Endodermal cell (in vitro differentiated cells): ENCODE results near the gene SEC16A. TPM values are rescaled to one million over a fixed set of nuclear protein-coding genes. Genes with fewer than 3 reads are reported as not detected.

ENCODE experiments used
- DNase-seq: peaks from one replicate; pipeline ENCODE4 v3.0.0-alpha.2; 2017
- H3K27ac ChIP-seq: 2 replicates; pipeline ENCODE4 v1.5.1; 2013; ENCODE audit warnings: mild to moderate bottlenecking, low read depth, low read length, moderate library complexity
- H3K27me3 ChIP-seq: 2 replicates; pipeline ENCODE4 v1.6.1; 2013; ENCODE audit warnings: mild to moderate bottlenecking, low read length, moderate library complexity; ENCODE audit not compliant: insufficient read depth, control insufficient read depth, poor library complexity, severe bottlenecking
- H3K36me3 ChIP-seq: 2 replicates; pipeline ENCODE4 v1.7.0; 2013; ENCODE audit warnings: mild to moderate bottlenecking, low read length, moderate library complexity; ENCODE audit not compliant: control insufficient read depth, insufficient read depth
- H3K4me1 ChIP-seq: one replicate; pipeline ENCODE4 v1.7.0; 2013; ENCODE audit warnings: low read length; ENCODE audit not compliant: control insufficient read depth, insufficient read depth
- H3K4me3 ChIP-seq: 2 replicates; pipeline ENCODE4 v1.5.1; 2013; ENCODE audit warnings: mild to moderate bottlenecking, low read length, moderate library complexity
- H3K9ac ChIP-seq: 2 replicates; pipeline ENCODE4 v1.6.1; 2013; ENCODE audit warnings: mild to moderate bottlenecking, low read length, moderate library complexity; ENCODE audit not compliant: poor library complexity, severe bottlenecking; ENCODE audit errors: extremely low read depth
- H3K9me3 ChIP-seq: 2 replicates; pipeline ENCODE4 v1.6.1; 2013; ENCODE audit warnings: mild to moderate bottlenecking, low read length, moderate library complexity; ENCODE audit not compliant: control insufficient read depth
- H3K27ac Mint-ChIP-seq: 2 replicates; pipeline ENCODE4 v1.8.0; 2020; ENCODE audit warnings: mixed read lengths
- H3K27me3 Mint-ChIP-seq: 2 replicates; pipeline ENCODE4 v1.8.0; 2021; ENCODE audit warnings: mild to moderate bottlenecking, mixed read lengths; ENCODE audit not compliant: insufficient read depth
- H3K36me3 Mint-ChIP-seq: 2 replicates; pipeline ENCODE4 v1.8.0; 2020; ENCODE audit warnings: low read depth, mixed read lengths
- H3K4me1 Mint-ChIP-seq: 2 replicates; pipeline ENCODE4 v1.8.0; 2020; ENCODE audit warnings: mixed read lengths
- H3K4me3 Mint-ChIP-seq: 2 replicates; pipeline ENCODE4 v1.8.0; 2020; ENCODE audit warnings: mild to moderate bottlenecking, moderate library complexity, mixed read lengths
- H3K9me3 Mint-ChIP-seq: 2 replicates; pipeline ENCODE4 v1.8.0; 2020; ENCODE audit warnings: mild to moderate bottlenecking, mixed read lengths
- CTCF ChIP-seq: fragments of 200-600 bp; sonication (generic); conservative IDR thresholded peaks from 2 replicates; pipeline ENCODE4 v1.5.0; 2021; ENCODE audit warnings: antibody characterized with exemption, mild to moderate bottlenecking
- WGBS, 2 experiments: methylation state at CpG; one replicate each; pipeline versions ENCODE4 v1.1.5 to v1.1.7; 2013; ENCODE audit warnings: missing lambda C conversion rate in 2 of 2, mixed read lengths in 1 of 2; ENCODE audit not compliant: insufficient coverage in 1 of 2, insufficient read length in 1 of 2; 5-methylcytosine and 5-hydroxymethylcytosine counted together
- total RNA-seq, 2 donors: library from RNA; stranded (reverse); fragmentation: NEBNext Ultra II Directional in 1 of 2; extraction: Animal tissue kit (Norgen Biotek cat#: 25700) in 1 of 2; gene quantifications; 2 replicates in 1 of 2; 3 replicates in 1 of 2; pipeline ENCODE4 v1.2.1, GENCODE V29; 2021

SEC16A gene
- total RNA-seq, 2 donors from 2014 or later = 54.6 to 60.7 TPM

DNA sequence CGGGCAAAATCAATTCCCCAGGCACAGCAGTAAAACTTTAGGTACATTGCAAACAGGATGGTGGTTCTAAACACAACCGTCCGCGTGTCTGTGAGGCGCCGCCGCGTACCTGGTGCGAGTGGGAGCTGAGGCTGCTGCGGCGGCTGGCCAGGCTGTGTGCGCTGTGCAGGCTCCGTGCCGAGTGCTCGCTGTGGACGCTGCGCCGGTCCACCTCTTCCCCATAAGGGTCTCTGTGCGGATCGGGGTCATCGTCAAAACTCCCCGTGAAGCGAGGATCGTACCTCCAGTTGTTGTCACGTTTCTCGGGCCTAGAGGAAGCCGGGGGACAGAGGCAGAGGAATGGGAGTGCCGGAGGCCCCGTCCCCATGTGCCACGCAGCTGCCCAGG lies 16.7 kb downstream of the SEC16A start:
- H3K27ac ChIP-seq = no peak overlapping the region
- TF ChIP-seq CTCF = no peak
- no peaks in the 10 kb centered on the region for H3K27me3 ChIP-seq
- H3K9me3 Mint-ChIP-seq = no peaks in the 10 kb centered on the region
- no peaks in the 10 kb centered on the region for H3K4me1 ChIP-seq
- H3K36me3 Mint-ChIP-seq = peaks cover 71% of the 10 kb centered on the region
- peaks cover 89% of the 10 kb centered on the region for H3K36me3 ChIP-seq
- H3K4me3 Mint-ChIP-seq = no peak overlapping the region
- no peaks in the 10 kb centered on the region for H3K9me3 ChIP-seq
- WGBS, 2 experiments = 96 to 98% methylated on average over 28 to 30 of the region's 30 CpGs
- no peaks in the 10 kb centered on the region for H3K4me1 Mint-ChIP-seq
- no peak for DNase-seq
- no peak overlapping the region for H3K9ac ChIP-seq
- H3K27me3 Mint-ChIP-seq = no peaks in the 10 kb centered on the region
- H3K4me3 ChIP-seq = no peak overlapping the region
- no peak overlapping the region for H3K27ac Mint-ChIP-seq

- H3K9ac ChIP-seq = no peak overlapping the region
- TF ChIP-seq CTCF = no peak
- Mint-ChIP-seq H3K9me3 (no peaks in the 10 kb centered on the region), H3K27me3 (no peaks in the 10 kb centered on the region), H3K4me1 (no peaks in the 10 kb centered on the region), H3K4me3 (no peak overlapping the region), H3K36me3 (peaks cover 72% of the 10 kb centered on the region), H3K27ac (no peak overlapping the region)
- DNase-seq = no peak
- H3K27ac ChIP-seq = no peak overlapping the region
- H3K4me1 ChIP-seq = no peaks in the 10 kb centered on the region
- H3K9me3 ChIP-seq = no peaks in the 10 kb centered on the region
- no peak overlapping the region for H3K4me3 ChIP-seq
- 96 to 97% methylated on average over 19 to 27 of the region's 27 CpGs for WGBS, 2 experiments
- no peaks in the 10 kb centered on the region for H3K27me3 ChIP-seq
- peaks cover 87% of the 10 kb centered on the region for H3K36me3 ChIP-seq
These were observed 17.2 kb downstream of the SEC16A start for GRCh38 chr9:136465500-136466154.

DNA sequence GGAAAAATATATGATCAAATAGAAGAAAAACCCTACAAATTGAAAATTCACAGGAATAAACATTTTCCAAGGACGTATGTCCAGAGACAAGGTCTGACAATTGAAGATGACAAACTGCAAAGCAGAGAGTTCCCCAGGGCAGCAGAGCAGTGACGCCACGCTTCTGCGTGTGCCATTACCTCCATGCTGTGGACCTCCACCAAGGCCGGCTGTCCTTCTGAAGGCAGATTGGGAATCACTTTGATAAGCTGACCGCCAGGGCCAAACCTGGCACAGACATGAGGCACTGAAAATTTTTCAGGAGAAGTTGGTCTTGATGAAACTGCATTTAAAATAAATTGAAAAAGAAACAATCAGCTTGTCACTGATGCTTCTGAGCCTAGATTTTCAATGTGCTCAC lies 18.6 kb downstream of the SEC16A start:
- Mint-ChIP-seq H3K36me3 (peaks cover 73% of the 10 kb centered on the region), H3K4me1 (no peaks in the 10 kb centered on the region), H3K27ac (no peak overlapping the region), H3K9me3 (no peaks in the 10 kb centered on the region), H3K4me3 (no peak overlapping the region), H3K27me3 (no peaks in the 10 kb centered on the region)
- no peak for DNase-seq
- WGBS, 2 experiments = 93 to 95% methylated on average over 4 to 6 of the region's 6 CpGs
- H3K9me3 ChIP-seq = no peaks in the 10 kb centered on the region
- no peaks in the 10 kb centered on the region for H3K27me3 ChIP-seq
- no peaks in the 10 kb centered on the region for H3K4me1 ChIP-seq
- H3K27ac ChIP-seq = no peak overlapping the region
- H3K9ac ChIP-seq = no peak overlapping the region
- TF ChIP-seq CTCF = no peak
- no peak overlapping the region for H3K4me3 ChIP-seq
- H3K36me3 ChIP-seq = peaks cover 84% of the 10 kb centered on the region
